K562 (cell line): ENCODE measurements around the gene VWA3A.

Experiments
- CTCF ChIP-seq, 3 experiments: IDR thresholded peaks in 2 of 3; conservative IDR thresholded peaks in 1 of 3; 2 replicates each; pipeline ENCODE4 v1.5.1; 2011 to 2012; ENCODE audit warnings: low read length in 3 of 3, mild to moderate bottlenecking in 3 of 3, control low read depth in 2 of 3, improper control_type of control experiment in 1 of 3, inconsistent platforms in 1 of 3, low read depth in 1 of 3, mixed read lengths in 1 of 3, moderate library complexity in 1 of 3; ENCODE audit not compliant: insufficient read depth in 2 of 3
- FOXA1 ChIP-seq: fragments of 450-650 bp; IDR thresholded peaks from 2 replicates; pipeline ENCODE4 v1.6.1; 2016; ENCODE audit warnings: mild to moderate bottlenecking, borderline replicate concordance
- MEF2D ChIP-seq: conservative IDR thresholded peaks from 2 replicates; pipeline ENCODE4 v1.6.1; 2016; ENCODE audit warnings: low read depth, missing genetic modification characterization, missing compliant biosample characterization
- NFXL1 ChIP-seq: fragments of 450-650 bp; formaldehyde crosslinking; IDR thresholded peaks from 2 replicates; pipeline ENCODE4 v1.4.0; 2021; ENCODE audit warnings: mild to moderate bottlenecking
- NR1H2 ChIP-seq: sonication (generic); formaldehyde crosslinking; IDR thresholded peaks from 2 replicates; pipeline ENCODE4 v1.4.0; 2020; ENCODE audit warnings: mild to moderate bottlenecking, missing genetic modification reagents
- POLR2A ChIP-seq: fragments of 450-650 bp; conservative IDR thresholded peaks from 2 replicates; pipeline ENCODE4 v1.6.1; 2016
- STAG1 ChIP-seq: sonication (generic); formaldehyde crosslinking; IDR thresholded peaks from 2 replicates; pipeline ENCODE4 v1.5.0; 2020; ENCODE audit warnings: missing genetic modification reagents, borderline replicate concordance
- TEAD4 ChIP-seq, 2 experiments: sonication (generic) in 1 of 2; formaldehyde crosslinking in 1 of 2; IDR thresholded peaks; 2 replicates each; pipeline versions ENCODE4 v1.6.1 to v1.8.0; 2012 to 2022; ENCODE audit warnings: borderline replicate concordance in 1 of 2, inconsistent platforms in 1 of 2, low read length in 1 of 2, mild to moderate bottlenecking in 1 of 2, missing genetic modification reagents in 1 of 2
- ZNF274 ChIP-seq: IDR thresholded peaks from 2 replicates; pipeline ENCODE4 v1.6.1; 2011; ENCODE audit warnings: low read depth, mild to moderate bottlenecking, low read length, moderate library complexity, borderline replicate concordance

- TF ChIP-seq NFXL1 (CRISPR knock-in tag) (no peak), NR1H2 (CRISPR knock-in tag) (no peak), CTCF (IDR thresholded peaks at IDR 0.05 in 2 of 3, conservative IDR thresholded peaks at IDR 0.05 in 1 of 3; ENCODE audit: insufficient read depth in 2 of 3, low read depth in 1 of 3, low read length in 3 of 3) (no peak), POLR2A (no peak), MEF2D (no peak), FOXA1 (no peak), STAG1 (CRISPR knock-in tag) (no peak), ZNF274 (no peak), TEAD4 (IDR thresholded peaks at IDR 0.05; ENCODE audit: low read length) (no peak), TEAD4 (CRISPR knock-in tag; IDR thresholded peaks at IDR 0.05; ENCODE audit: borderline replicate concordance) (no peak)
Measured at GRCh38 chr16:22078656-22079055, 13.7 kb upstream of the VWA3A start.
